ENCODE measurements around the gene ELANE. TPM values are rescaled to one million over a fixed set of nuclear protein-coding genes. Genes with fewer than 3 reads are reported as not detected.
"Not testable (repeated sequence)": the region's sequence is repeated elsewhere in the genome, so short reads cannot be mapped to it uniquely, and the experiment has no call there.

ELANE gene
- total RNA-seq, 1 donor from 2014 or later: not detected

GRCh38 chr19:831407-832369 lies 20.4 kb upstream of the ELANE start:
- Mint-ChIP-seq H3K9me3 (ENCODE audit: unreplicated experiment) (no peaks in the 10 kb centered on the region), H3K4me3 (ENCODE audit: unreplicated experiment) (no peak overlapping the region), H3K36me3 (ENCODE audit: low read depth, unreplicated experiment) (no peaks in the 10 kb centered on the region), H3K27me3 (ENCODE audit: unreplicated experiment) (peaks cover 6% of the 10 kb centered on the region), H3K27ac (ENCODE audit: unreplicated experiment) (no peak overlapping the region), H3K4me1 (ENCODE audit: unreplicated experiment) (no peaks in the 10 kb centered on the region)
- no peak for DNase-seq (ENCODE audit: low spot score)
- TF ChIP-seq CTCF (IDR thresholded peaks at IDR 0.05; ENCODE audit: unreplicated experiment): no peak

- no peaks in the 10 kb centered on the region for H3K36me3 Mint-ChIP-seq (ENCODE audit: low read depth, unreplicated experiment)
- H3K27me3 Mint-ChIP-seq (ENCODE audit: unreplicated experiment): peaks cover 6% of the 10 kb centered on the region
- H3K9me3 Mint-ChIP-seq (ENCODE audit: unreplicated experiment): no peaks in the 10 kb centered on the region
- DNase-seq (ENCODE audit: low spot score): no peak
- TF ChIP-seq CTCF (IDR thresholded peaks at IDR 0.05; ENCODE audit: unreplicated experiment): no peak
- H3K27ac Mint-ChIP-seq (ENCODE audit: unreplicated experiment): no peak overlapping the region
- no peaks in the 10 kb centered on the region for H3K4me1 Mint-ChIP-seq (ENCODE audit: unreplicated experiment)
- H3K4me3 Mint-ChIP-seq (ENCODE audit: unreplicated experiment): no peak overlapping the region
Observed at GRCh38 chr19:834216-834615, 17.9 kb upstream of the ELANE start.

GRCh38 chr19:835210-835810 lies 16.8 kb upstream of the ELANE start:
- TF ChIP-seq CTCF (IDR thresholded peaks at IDR 0.05; ENCODE audit: unreplicated experiment): no peak
- Mint-ChIP-seq H3K4me3 (ENCODE audit: unreplicated experiment) (no peak overlapping the region), H3K4me1 (ENCODE audit: unreplicated experiment) (no peaks in the 10 kb centered on the region), H3K9me3 (ENCODE audit: unreplicated experiment) (no peaks in the 10 kb centered on the region), H3K27ac (ENCODE audit: unreplicated experiment) (no peak overlapping the region), H3K27me3 (ENCODE audit: unreplicated experiment) (peaks cover 6% of the 10 kb centered on the region), H3K36me3 (ENCODE audit: low read depth, unreplicated experiment) (no peaks in the 10 kb centered on the region)
- DNase-seq (ENCODE audit: low spot score): no peak

- H3K27me3 Mint-ChIP-seq (ENCODE audit: unreplicated experiment): peaks cover 9% of the 10 kb centered on the region
- peak within 1 kb of the TSS; percentile 44 for H3K4me3 Mint-ChIP-seq (ENCODE audit: unreplicated experiment)
- DNase-seq (ENCODE audit: low spot score): no peak
- H3K36me3 Mint-ChIP-seq (ENCODE audit: low read depth, unreplicated experiment): peaks cover 4% of the 10 kb centered on the region
- no peak for TF ChIP-seq CTCF (IDR thresholded peaks at IDR 0.05; ENCODE audit: unreplicated experiment)
- peaks cover 2% of the 10 kb centered on the region for H3K4me1 Mint-ChIP-seq (ENCODE audit: unreplicated experiment)
- no peaks in the 10 kb centered on the region for H3K9me3 Mint-ChIP-seq (ENCODE audit: unreplicated experiment)
- H3K27ac Mint-ChIP-seq (ENCODE audit: unreplicated experiment): no peak within 1 kb of the TSS
Observed at GRCh38 chr19:840519-841206, 11.4 kb upstream of the ELANE start, which contains the start of gene PRTN3. TSS of gene PRTN3 (plus strand) at chr19:840999. CDS start at chr19:841009, 10 bp downstream.

GRCh38 chr19:842802-843179 lies 9.3 kb upstream of the ELANE start:
- not testable (repeated sequence) for H3K4me1 Mint-ChIP-seq (ENCODE audit: unreplicated experiment); H3K9me3 Mint-ChIP-seq (ENCODE audit: unreplicated experiment); H3K36me3 Mint-ChIP-seq (ENCODE audit: low read depth, unreplicated experiment); H3K27ac Mint-ChIP-seq (ENCODE audit: unreplicated experiment); H3K4me3 Mint-ChIP-seq (ENCODE audit: unreplicated experiment); H3K27me3 Mint-ChIP-seq (ENCODE audit: unreplicated experiment); DNase-seq (ENCODE audit: low spot score)
